Endometrial microvascular endothelial cells (primary cell): ENCODE data around the gene EFHC1. TPM values are rescaled to one million over a fixed set of nuclear protein-coding genes. Genes with fewer than 3 reads are reported as not detected.

ENCODE experiments used
- in situ Hi-C: cut with HindIII; loops from 2 replicates; pipeline ENCODE4 v1.10.0; 2017; ENCODE audit warnings: low sequenced_read_pairs, low pct_unique_long_range_greater_than_20kb; ENCODE audit errors: inconsistent ontology term
- total RNA-seq: library from RNA; depleted of rRNA; stranded (reverse); fragments of >200 nt; gene quantifications from one replicate; pipeline ENCODE4 v1.2.3, GENCODE V29; 2015; ENCODE audit errors: inconsistent ontology term

The EFHC1 gene
- total RNA-seq, 1 donor from 2014 or later, result 24.4 TPM

DNA sequence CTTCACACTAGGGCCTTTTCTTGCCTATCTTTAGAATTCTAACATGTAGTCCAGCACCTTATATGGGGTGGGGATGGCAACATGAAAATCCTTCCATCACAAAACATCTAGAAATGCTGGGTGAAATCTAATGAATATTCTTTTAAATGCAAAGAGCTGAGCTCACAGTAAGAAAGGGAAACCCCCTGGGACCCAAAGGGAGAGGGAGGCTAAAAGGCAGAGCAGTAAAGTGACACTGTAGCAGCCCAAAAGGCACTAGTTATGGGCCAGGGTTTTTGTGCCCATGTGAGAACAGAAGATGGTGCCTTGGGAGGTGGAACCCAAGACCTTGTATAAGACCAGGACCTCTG, 90.0 kb downstream of the EFHC1 start:
- in situ Hi-C loops, result no loop called here

DNA sequence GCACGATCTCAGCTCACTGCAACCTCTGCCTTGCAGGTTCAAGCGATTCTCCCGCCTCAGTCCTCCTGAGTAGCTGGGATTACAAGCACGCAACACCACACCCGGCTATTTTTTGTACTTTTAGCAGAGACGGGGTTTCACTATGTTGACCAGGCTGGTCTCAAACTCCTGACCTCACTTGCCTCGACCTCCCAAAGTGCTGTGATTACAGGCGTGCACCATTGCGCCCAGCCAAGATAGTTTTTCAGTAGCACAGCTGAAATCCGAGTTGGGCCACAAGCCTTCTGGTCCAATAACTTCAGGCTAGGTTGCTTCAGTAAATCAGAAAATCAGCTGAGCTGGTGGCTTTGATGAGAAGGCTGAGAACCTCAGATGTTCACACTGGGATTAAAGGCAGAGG, 91.0 kb downstream of the EFHC1 start:
- in situ Hi-C loops, result no loop called here

DNA sequence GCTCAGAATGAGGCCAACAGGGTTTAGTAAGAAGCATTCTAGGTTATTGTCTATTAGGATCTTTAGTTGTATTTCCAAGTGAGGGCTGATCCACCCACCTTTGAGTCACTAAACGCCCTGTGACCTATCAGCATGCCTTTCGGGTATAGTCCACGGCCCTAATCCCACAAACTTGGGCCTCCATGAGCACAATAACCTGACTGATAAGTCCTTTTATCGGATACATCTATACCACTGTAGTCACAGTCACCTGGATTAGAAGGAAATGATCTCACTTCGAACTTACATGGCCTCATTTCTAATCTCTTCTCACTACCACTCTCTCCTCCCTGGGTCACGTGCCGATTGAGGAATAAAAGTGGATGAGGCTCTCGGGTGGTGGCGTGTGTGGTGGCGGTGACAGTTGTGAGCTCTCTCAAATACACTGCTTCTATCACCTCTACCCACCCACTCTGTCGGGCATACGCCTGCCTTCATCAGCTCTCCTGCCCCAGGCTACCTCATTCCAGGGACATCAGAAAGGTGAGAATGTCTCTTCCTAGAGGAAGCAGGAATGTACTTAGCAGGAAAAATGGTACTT, 91.5 kb downstream of the EFHC1 start:
- in situ Hi-C loops, result no loop called here

DNA sequence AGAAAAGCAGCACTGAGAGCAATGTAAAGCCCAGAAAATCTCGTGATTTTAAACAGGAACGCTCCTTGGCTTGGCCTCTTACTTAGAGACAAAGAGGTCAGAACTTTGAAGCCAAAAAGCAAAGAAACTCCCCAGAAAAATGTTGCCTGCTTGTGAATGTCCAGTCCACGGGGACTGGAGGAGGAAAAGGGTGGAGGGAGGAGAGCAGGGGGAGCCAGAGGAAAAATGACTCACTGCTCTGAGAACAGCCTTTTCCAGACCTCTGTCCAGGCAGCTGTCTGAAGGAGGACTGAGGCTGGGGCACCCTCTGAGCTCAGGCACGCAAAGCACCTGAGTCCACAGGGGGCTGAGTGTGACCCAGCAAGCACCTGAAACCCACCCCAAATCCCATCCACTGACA, 92.1 kb downstream of the EFHC1 start:
- in situ Hi-C loops, result no loop called here

DNA sequence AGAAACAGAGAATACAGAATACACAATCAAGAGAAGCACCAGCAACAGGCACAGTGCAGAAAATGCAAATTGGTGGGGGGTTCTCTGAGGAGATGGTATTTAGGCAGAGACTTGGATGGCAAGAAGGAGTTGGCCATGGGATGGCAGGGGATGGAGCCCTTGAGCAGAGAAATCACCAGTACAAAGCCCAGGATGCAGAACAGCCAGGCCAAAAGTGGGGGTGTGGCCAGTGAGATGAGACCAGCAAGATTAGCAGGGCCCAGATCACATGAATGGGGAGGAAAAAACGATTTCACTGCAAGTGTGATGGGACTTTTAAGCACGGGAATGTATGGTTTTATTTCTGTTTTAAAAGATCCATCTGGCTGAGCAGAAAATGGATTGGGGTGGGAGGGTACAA, 93.3 kb downstream of the EFHC1 start:
- in situ Hi-C loops, result no loop called here

DNA sequence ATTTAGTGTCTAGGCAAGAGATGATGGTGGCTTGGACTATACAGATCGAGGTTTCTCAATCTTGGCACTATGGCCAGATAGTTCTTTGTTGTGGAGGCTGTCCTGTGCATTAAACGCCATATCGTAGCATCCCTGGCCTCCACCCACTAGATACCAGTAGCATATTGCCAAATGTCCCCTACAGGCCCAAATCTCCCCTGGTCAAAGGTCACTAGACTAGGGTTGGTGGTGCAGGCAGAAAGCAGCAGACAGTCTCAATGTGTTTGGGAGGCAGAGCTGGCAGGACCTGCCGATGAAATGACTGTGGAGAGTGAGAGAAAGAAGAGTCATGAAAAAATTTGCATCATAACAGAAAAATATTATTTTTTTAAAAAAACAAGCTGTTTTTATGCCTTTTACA, 93.8 kb downstream of the EFHC1 start:
- in situ Hi-C loops, result no loop called here

DNA sequence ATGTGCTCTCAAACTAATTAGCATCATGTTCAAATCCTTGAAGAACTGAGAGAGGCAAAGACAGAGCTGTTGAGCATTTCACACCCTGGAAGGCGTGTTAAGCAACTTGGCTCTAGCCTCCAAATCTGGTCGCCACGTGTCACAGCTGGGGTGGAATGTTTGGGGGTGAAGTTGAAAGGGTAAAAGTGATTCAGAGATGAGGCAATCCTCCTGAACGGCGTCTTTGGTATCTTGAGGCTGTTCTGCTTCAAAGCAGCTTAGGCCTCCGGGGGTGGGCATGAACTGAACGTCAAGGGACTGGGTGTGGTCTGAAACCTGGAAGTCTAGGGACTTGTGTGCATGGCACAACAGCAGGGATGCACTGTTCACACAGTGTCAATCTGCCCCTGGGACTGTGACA, 94.4 kb downstream of the EFHC1 start:
- in situ Hi-C loops, result no loop called here

DNA sequence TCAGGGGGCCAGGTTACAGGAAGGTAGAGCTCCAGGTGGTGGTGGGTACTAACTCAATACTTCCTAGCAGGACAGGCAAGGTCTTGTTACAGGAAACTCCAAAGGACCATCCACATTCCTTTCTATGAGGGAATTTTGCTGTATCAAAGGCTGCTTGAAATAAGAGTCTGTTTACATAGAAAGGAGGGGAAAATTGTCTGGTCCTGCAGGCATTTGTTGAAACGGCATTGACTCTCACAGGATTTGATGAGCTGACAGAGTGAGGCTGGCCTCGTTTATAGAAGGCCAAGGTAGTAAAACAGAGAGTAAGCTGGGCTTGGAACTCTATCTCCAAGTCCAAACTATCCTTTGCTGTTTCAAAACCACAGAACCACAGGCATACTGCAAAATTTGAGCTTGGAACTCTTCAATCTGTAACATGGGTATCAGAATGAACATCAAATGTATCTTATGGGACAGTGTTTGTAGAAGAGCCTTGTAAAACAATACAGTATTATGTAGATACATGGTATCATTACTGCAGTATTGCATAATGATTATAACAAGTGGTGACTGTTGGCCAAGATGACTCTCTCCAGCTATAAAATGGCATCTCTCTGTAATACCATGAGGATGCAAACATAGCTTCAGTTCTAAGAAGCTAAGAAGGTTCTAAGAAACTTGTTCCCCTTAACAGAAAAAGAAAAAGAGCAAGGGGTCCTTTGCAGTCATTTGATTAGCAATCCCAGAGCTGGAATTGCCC, 95.2 kb downstream of the EFHC1 start:
- in situ Hi-C loops, result no loop called here

DNA sequence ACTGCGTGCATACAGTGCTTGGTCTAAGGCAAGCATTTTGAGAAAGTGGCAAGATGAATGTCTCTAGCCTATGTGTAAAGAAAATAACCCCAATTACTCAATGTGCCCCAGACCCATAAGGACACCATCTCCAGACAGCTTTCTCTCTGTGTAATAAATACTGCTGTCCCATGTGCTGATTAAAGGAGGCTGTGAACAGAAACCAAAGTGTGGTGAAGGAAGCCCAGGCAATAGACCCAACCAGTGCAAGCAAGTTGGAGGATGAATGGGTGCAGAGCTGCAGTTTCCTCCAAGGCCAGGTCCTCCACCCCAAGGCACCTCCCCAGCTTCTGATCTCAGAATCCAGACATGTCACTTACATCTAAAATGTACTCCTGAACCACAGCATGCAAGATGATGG, 96.1 kb downstream of the EFHC1 start:
- in situ Hi-C loops, result no loop called here

DNA sequence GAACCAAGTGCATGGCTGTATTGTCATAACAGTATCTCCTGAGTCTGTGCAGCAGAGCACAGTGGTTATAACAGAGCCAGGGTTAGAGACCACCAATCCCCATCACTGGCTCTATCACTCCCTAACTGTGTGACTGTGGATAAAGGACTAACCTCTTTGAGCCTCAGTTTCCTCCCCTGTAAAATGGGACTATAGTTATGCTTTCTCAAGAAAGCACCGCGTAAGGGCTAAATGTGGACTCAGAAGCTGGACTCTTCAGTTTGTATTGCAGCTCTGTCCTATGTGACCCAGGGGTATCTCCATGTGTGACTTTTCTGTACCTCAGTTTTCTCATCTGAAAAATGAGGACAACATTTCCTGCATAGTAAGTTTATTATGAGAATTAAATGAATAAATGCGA, 96.8 kb downstream of the EFHC1 start:
- in situ Hi-C loops, result no loop called here

DNA sequence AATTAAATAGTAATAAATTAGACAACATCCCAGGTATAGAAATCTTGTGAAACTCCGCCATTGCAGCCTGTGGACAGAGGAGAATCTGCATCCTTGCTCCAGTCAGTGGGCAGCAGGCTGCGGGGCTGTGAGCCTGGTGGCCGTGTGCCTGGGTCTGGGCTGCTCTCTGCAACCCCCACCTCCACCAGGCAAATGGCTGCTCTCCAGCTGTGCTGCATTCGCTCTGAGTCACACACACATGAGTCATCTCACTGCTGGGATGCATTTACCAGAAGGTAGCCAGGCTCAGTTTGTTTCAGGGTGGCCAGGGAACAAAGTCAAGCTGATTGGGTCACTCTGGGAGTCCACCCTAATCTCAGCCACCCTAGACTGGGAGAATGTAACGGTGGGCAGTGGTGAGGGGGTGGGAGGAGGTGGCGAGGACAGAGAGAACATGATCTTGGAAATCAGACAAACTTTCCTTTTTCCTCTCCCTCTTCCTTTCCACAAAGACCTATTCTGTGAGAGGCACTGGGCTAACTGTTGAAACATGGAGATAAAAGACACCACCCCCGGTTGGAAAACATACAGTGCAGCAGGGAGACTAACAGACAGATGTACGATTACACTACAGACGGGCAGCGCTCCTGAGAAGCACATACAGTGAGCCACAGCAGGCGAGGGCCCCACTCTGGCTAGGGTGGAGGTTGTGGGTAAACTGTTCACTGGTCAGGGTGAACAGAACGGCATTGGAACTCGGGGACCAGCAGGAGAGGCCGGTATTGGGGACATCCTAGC, 97.5 kb downstream of the EFHC1 start:
- in situ Hi-C loops, result no loop called here

DNA sequence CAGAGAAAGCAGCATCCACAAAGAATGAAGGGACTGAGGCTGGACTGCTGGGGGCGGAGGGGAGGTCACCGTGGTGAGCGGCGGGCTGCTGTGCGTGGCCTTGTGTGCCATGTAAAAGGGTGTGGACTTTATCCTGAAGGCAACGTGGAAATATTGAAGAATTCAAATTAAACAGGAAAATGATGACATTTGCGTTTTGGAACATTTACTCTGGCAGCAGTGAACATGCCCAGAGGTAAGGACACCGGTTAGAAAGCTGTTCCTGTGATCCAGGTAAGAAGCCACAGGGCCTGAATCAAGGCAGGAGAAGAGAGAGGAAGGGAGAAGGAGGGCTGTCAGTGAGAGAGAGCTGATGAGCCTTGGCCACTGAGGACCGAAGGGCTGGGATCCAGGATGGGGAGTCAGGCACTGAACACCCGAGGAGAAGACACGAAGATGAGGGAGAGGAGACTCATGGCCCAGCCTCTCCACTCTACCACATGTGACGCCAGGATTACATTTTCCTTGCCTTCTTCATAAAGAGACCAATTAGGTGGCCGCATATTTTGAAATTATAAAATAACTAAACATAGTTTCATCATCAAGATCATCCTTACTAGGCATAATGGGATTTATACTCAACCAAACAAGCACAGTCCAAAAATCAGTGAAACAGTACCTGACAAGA, 98.3 kb downstream of the EFHC1 start:
- in situ Hi-C loops, result no loop called here

DNA sequence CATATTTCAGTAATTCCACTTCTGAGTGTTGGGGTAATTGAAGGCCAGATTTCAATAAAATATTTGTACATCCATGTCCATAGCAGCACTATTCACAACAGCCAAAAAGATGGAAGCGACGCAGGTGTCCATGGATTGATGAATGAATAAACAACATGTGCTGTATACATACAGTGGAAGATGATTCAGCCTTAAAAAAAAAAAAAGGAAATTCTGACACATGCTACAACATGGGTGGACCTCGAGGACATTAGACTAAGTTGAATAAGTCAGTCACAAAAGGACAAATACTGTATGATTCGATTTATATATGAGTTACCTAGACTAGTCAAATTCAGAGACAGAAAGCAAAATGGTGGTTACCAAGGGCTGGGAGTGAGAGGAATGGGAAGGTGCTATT, 99.5 kb downstream of the EFHC1 start:
- in situ Hi-C loops, result no loop called here

DNA sequence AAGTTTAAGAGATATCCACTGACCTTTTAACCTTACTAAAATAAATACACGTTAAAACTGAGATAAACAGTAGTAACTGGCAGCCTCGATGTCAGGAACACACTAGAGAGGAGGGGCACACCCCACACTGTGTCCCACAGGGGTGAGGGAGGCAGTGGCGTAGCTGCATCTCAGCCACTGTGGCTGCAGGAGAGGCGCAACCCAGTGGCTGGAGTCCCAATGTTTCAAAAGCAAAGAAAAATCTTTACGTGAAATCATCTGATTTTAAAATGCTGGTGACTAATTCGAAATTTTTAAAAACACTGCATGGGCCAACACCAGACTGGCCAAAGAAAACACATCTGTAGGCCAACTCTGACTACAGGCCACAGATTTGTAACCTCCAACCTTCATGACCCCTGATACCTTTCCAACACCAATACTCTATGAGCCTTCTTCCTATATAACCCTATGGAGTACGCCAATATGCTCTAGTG, 102.0 kb downstream of the EFHC1 start:
- in situ Hi-C loops, result no loop called here

DNA sequence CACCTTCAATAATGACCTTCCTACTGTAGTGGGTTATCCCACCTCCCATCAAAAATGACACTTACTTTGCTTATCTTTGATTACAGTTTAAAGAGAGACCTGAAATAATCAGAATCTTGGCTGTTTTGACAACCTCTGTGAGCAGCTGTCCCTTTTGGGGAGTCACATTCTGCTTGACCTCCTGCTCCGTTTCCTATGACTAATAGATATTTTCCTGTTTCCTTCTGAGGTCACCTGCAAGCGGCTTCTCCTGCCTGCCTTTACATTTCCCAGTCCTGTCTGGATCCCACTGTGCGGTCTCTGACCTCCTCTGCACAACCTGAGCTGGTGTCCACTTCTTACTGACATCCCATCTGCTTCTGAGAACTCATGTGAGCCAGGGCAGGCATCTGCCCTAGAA, 102.5 kb downstream of the EFHC1 start:
- in situ Hi-C loops, result no loop called here

DNA sequence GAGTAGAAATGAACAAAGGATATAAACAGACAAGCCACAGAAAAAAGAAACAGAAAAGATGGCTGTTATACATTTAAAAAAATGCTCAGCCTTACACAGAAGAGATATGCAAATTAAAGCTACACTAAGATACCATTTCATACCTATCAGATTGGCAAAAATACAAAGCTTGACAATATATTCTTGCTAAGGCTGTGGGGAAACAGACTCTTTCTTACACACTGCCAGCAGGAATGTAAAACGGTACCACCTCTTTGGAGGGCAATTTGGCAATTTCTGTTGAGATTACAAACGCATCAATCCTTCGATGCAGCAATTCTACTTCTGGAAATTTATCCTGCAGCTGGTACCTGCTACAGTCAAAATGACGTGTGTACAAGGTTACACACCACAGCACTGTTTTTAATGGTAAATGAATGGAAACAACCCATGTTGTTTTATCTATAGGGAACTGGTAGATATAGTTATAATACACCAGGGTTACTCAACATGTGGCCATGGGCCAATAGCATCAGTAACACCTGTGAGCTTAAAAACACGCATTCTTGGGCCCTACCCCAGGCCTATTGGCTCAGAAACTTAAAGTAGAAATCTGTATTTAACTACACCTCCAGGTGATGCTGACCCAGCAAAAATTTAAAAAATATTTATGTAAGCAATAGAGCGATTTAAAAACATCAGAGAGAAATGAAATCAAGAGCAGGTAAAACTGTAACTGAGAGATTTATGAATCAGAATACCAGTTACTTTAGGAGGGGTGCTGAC, 103.4 kb downstream of the EFHC1 start:
- in situ Hi-C loops, result no loop called here

DNA sequence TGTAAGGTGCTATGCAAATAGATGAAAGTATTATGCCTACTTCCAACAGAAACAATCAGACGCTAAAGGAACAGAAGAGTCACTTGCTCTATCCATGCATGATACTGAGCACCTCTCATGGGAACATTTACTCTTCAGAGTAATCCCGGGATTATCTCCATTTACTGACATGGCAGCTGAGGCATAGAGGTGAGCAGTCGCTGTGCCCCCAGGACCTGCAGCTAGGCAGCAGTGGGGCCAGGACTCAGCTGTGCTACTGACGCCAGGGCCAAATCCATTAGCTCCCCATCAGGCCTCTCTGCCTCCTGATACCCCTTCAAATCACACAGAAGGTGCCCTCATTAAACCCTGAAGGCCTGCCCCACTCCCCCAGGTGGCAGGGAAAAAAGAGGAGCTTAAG, 104.8 kb downstream of the EFHC1 start:
- in situ Hi-C loops, result loop anchor here (25.0 kb wide), 1 partner anchor 137 kb away; the partner anchor contains the start of gene TMEM14A

DNA sequence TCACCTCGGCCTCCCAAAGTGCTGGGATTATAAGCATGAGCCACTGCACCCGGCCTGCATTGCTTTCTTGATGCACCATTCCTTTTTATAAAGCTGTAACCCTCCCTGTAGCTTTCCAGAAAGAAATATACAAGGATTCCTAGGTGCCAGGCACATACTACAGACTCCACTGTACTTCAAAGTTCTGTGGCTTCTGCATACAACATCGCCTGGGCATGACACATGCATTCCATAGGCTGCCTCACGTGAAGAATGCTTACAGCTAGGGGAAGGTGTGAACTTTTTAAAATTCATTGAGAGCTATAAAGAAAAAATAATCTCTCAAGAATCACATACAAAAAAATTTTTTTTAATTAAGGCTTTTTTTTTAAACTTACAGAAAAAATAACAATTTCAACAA, 106.5 kb downstream of the EFHC1 start:
- in situ Hi-C loops, result loop anchor here (25.0 kb wide), 1 partner anchor 136 kb away; the partner anchor contains the start of gene TMEM14A

DNA sequence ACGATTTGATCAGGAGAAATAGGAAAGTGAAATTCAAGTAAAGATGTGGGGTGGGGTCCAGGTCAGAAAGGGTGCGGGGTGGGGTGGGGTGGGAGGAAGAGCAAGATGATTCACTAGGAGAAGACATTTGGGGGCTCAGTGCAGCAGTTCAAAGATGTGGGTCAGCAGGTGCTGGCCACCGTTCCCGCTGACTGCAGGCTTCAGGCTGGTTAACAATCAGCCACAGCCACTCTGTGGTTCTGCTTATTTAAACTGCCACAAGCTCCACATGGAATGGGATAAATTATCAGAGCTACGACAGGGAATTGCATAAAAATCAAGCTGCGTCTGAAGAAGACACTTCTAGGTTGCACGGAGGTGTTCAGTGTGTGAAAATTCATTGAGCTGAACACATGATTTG, 107.3 kb downstream of the EFHC1 start:
- in situ Hi-C loops, result loop anchor here (25.0 kb wide), 1 partner anchor 135 kb away; the partner anchor contains the start of gene TMEM14A
